Panc1 (cell line): ENCODE data around the gene ZNF76. TPM values are rescaled to one million over a fixed set of nuclear protein-coding genes. Genes with fewer than 3 reads are reported as not detected.

ENCODE experiments used
- ATAC-seq: fragments of 200-7000 bp; cut with Tn5 transposase; 2 replicates; pipeline ENCODE4 v1.9.1; 2020; ENCODE audit warnings: mild to moderate bottlenecking, moderate library complexity
- BruUV-seq: library from RNA; stranded (reverse); fragments of 400-500 nt; replicated peaks from 2 replicates; lab custom pipeline; 2021; lab: Mats Ljungman, UMichigan
- CTCF ChIA-PET: fragments of 300-600 bp; sonication (Branson Sonifier 250); formaldehyde crosslinking; loops from one replicate; lab custom pipeline; 2022; ENCODE audit warnings: antibody characterized with exemption; lab: Charles Lee
- POLR2A ChIA-PET: fragments of 300-600 bp; sonication (Branson Sonifier 250); formaldehyde crosslinking; loops from one replicate; lab custom pipeline; 2022; ENCODE audit warnings: antibody characterized with exemption; lab: Charles Lee
- DNase-seq: peaks from one replicate; pipeline ENCODE4 v3.0.0-alpha.2; 2010; ENCODE audit warnings: low read depth, low spot score
- H3K27ac ChIP-seq: 2 replicates; pipeline ENCODE4 v1.5.1; 2011; ENCODE audit warnings: mild to moderate bottlenecking, low read length, inconsistent platforms
- H3K27me3 ChIP-seq: fragments of 200-500 bp; sonication (Bioruptor generic); 2 replicates; pipeline ENCODE4 v1.6.0; 2014; ENCODE audit warnings: low read length, inconsistent platforms; ENCODE audit not compliant: control insufficient read depth, insufficient read depth
- H3K36me3 ChIP-seq: fragments of 200-500 bp; sonication (Bioruptor generic); 2 replicates; pipeline ENCODE4 v1.5.1; 2014; ENCODE audit warnings: inconsistent platforms, mild to moderate bottlenecking, low read length, moderate library complexity; ENCODE audit not compliant: control insufficient read depth, insufficient read depth
- H3K4me1 ChIP-seq: 2 replicates; pipeline ENCODE4 v1.5.1; 2011; ENCODE audit warnings: inconsistent platforms, mild to moderate bottlenecking, low read length, moderate library complexity; ENCODE audit not compliant: control insufficient read depth, insufficient read depth
- H3K4me3 ChIP-seq, 2 experiments: 2 replicates each; pipeline ENCODE4 v1.5.1; 2011 to 2012; ENCODE audit warnings: low read depth in 2 of 2, low read length in 2 of 2, mild to moderate bottlenecking in 2 of 2, inconsistent platforms in 1 of 2, moderate library complexity in 1 of 2
- H3K9me3 ChIP-seq: fragments of 200-500 bp; sonication (Bioruptor generic); 2 replicates; pipeline ENCODE4 v1.5.1; 2014; ENCODE audit warnings: low read depth, mild to moderate bottlenecking, inconsistent platforms, low read length, moderate library complexity; ENCODE audit not compliant: control insufficient read depth, insufficient read depth
- POLR2AphosphoS5 ChIP-seq: IDR thresholded peaks from 2 replicates; pipeline ENCODE4 v1.6.1; 2012; ENCODE audit warnings: mild to moderate bottlenecking, low read depth, low read length, moderate library complexity
- SIN3A ChIP-seq: IDR thresholded peaks from 2 replicates; pipeline ENCODE4 v1.6.1; 2012; ENCODE audit warnings: low read depth, mild to moderate bottlenecking, low read length, moderate library complexity, borderline replicate concordance; ENCODE audit not compliant: insufficient read depth
- TCF7L2 ChIP-seq: IDR thresholded peaks from 2 replicates; pipeline ENCODE4 v1.6.1; 2011; ENCODE audit warnings: mild to moderate bottlenecking, low read depth, low read length, inconsistent platforms
- in situ Hi-C: cut with HindIII; loops from 2 replicates; pipeline ENCODE4 v1.10.0; 2016; ENCODE audit warnings: low sequenced_read_pairs, low pct_unique_long_range_greater_than_20kb
- intact Hi-C: fragments of 100-400 bp; cut with micrococcal nuclease; formaldehyde crosslinking; loops from one replicate; pipeline ENCODE4 v1.10.0; 2022; ENCODE audit not compliant: unreplicated experiment
- total RNA-seq: library from RNA; stranded (reverse); gene quantifications from one replicate; pipeline ENCODE4 v1.2.1, GENCODE V29; 2021; ENCODE audit not compliant: unreplicated experiment
- TF ChIP-seq, protein P1 (sequence below): fragments of 450-650 bp; IDR thresholded peaks from 2 replicates; pipeline ENCODE4 v1.5.1; 2017; ENCODE audit warnings: mild to moderate bottlenecking
- TF ChIP-seq, protein P2 (sequence below), 2 experiments: IDR thresholded peaks; 2 replicates each; pipeline ENCODE4 v1.6.1; 2011 to 2012; ENCODE audit warnings: low read depth in 2 of 2, control low read depth in 1 of 2, low read length in 1 of 2, mild to moderate bottlenecking in 1 of 2, moderate library complexity in 1 of 2; ENCODE audit not compliant: insufficient read depth in 1 of 2

Gene ZNF76
- total RNA-seq, 1 experiment from 2014 or later = 41.5 TPM

DNA sequence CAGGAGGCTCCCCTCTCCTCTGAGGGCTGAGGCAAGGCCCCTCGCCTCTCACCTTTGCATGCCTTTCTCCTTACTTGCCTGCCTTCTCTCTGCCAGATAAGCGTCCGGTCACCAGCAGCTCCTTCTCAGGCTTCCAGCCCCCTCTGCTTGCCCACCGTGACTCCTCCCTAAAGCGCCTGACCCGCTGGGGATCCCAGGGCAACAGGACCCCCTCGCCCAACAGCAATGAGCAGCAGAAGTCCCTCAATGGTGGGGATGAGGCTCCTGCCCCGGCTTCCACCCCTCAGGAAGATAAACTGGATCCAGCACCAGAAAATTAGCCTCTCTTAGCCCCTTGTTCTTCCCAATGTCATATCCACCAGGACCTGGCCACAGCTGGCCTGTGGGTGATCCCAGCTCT lies 61.6 kb downstream of the ZNF76 start:
- intact Hi-C loops (no loop called here), in situ Hi-C loops (no loop called here)
- DNase-seq (no peak), ATAC-seq (no peak)
- CTCF ChIA-PET = no interaction called here
- Histone ChIP-seq H3K36me3 (no peaks in the 10 kb centered on the region), H3K9me3 (no peaks in the 10 kb centered on the region), H3K27me3 (peaks cover 6% of the 10 kb centered on the region; the same call in 1 of the 2 replicates), H3K4me1 (no peaks in the 10 kb centered on the region; the same call in 1 of the 2 replicates), H3K27ac (no peak overlapping the region), H3K4me3 (no peak overlapping the region)
- POLR2A ChIA-PET = no interaction called here
- no TSS peak for BruUV-seq
- no peak for TF ChIP-seq SIN3A
- TF ChIP-seq, protein P1, sequence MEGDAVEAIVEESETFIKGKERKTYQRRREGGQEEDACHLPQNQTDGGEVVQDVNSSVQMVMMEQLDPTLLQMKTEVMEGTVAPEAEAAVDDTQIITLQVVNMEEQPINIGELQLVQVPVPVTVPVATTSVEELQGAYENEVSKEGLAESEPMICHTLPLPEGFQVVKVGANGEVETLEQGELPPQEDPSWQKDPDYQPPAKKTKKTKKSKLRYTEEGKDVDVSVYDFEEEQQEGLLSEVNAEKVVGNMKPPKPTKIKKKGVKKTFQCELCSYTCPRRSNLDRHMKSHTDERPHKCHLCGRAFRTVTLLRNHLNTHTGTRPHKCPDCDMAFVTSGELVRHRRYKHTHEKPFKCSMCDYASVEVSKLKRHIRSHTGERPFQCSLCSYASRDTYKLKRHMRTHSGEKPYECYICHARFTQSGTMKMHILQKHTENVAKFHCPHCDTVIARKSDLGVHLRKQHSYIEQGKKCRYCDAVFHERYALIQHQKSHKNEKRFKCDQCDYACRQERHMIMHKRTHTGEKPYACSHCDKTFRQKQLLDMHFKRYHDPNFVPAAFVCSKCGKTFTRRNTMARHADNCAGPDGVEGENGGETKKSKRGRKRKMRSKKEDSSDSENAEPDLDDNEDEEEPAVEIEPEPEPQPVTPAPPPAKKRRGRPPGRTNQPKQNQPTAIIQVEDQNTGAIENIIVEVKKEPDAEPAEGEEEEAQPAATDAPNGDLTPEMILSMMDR = no peak
- TF ChIP-seq, protein P2, sequence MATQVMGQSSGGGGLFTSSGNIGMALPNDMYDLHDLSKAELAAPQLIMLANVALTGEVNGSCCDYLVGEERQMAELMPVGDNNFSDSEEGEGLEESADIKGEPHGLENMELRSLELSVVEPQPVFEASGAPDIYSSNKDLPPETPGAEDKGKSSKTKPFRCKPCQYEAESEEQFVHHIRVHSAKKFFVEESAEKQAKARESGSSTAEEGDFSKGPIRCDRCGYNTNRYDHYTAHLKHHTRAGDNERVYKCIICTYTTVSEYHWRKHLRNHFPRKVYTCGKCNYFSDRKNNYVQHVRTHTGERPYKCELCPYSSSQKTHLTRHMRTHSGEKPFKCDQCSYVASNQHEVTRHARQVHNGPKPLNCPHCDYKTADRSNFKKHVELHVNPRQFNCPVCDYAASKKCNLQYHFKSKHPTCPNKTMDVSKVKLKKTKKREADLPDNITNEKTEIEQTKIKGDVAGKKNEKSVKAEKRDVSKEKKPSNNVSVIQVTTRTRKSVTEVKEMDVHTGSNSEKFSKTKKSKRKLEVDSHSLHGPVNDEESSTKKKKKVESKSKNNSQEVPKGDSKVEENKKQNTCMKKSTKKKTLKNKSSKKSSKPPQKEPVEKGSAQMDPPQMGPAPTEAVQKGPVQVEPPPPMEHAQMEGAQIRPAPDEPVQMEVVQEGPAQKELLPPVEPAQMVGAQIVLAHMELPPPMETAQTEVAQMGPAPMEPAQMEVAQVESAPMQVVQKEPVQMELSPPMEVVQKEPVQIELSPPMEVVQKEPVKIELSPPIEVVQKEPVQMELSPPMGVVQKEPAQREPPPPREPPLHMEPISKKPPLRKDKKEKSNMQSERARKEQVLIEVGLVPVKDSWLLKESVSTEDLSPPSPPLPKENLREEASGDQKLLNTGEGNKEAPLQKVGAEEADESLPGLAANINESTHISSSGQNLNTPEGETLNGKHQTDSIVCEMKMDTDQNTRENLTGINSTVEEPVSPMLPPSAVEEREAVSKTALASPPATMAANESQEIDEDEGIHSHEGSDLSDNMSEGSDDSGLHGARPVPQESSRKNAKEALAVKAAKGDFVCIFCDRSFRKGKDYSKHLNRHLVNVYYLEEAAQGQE (IDR thresholded peaks at IDR 0.05; ENCODE audit: insufficient read depth in 1 of 2, low read depth in 2 of 2, low read length in 1 of 2) = no peak
- no peak for TF ChIP-seq POLR2AphosphoS5
- no peak for TF ChIP-seq TCF7L2

DNA sequence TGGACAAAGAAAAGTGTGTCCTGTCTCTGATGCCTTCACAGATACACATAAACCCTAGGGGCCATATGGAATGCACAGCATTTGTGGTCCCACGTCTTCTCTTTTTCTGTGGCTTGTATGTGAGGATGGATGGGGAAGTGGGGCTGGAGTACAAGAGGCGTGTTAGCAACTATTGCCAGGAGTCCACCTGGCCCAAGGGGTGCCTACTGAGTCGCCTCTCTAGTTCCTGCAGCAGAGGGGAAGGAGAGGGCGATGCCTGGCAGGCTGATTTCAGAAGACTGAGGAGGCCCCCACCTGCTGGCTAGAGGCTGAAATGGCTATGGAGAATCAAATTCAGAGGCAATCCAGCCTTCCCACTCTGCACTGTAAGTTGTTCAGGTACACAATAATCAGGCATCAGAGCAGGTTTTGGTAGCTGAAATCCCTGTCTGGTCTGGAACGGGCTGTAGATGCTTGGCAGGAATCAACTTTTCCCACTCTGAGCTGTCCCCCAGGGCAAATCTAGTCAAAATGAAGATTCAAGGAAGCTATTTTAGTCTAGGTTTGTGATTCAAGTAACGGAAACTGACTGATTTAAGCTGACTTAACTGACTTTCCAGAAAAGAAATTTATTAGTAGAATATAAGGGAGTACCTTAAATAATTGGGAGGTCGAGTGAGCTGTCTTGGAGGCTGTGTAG lies 68.0 kb downstream of the ZNF76 start:
- ChIA-PET CTCF (interaction anchor here (0.6 to 1.0 kb wide), 4 partner anchors 31 to 122 kb away, joined by 3 to 8 read pairs (median 4); no protein-coding TSS in a partner anchor), POLR2A (no interaction called here)
- Histone ChIP-seq H3K36me3 (no peaks in the 10 kb centered on the region), H3K9me3 (no peaks in the 10 kb centered on the region), H3K27ac (no peak overlapping the region), H3K4me1 (no peaks in the 10 kb centered on the region), H3K27me3 (no peaks in the 10 kb centered on the region; the same call in 1 of the 2 replicates), H3K4me3 (no peak overlapping the region)
- BruUV-seq = no TSS peak
- intact Hi-C loops = no loop called here
- in situ Hi-C loops = no loop called here
- ATAC-seq = peak; percentile 95
- TF ChIP-seq, protein P1 = peak; percentile 86
- TF ChIP-seq, protein P2 (IDR thresholded peaks at IDR 0.05; ENCODE audit: insufficient read depth in 1 of 2, low read depth in 2 of 2, low read length in 1 of 2) = no peak
- TF ChIP-seq TCF7L2 = no peak
- no peak for DNase-seq
